HepG2 (cell line): ENCODE data around the gene POU2AF2. TPM values are rescaled to one million over a fixed set of nuclear protein-coding genes. Genes with fewer than 3 reads are reported as not detected.

Experiments used
- ASH2L ChIP-seq: fragments of 300-600, 200-600 bp; sonication (generic); IDR thresholded peaks from 2 replicates; pipeline ENCODE4 v1.7.0; 2017; ENCODE audit warnings: low read depth, mild to moderate bottlenecking, moderate library complexity, mixed read lengths, low read length; ENCODE audit not compliant: insufficient read length
- ATM ChIP-seq: fragments of 450-650 bp; IDR thresholded peaks from 2 replicates; pipeline ENCODE4 v1.7.1; 2017; ENCODE audit warnings: mild to moderate bottlenecking, borderline replicate concordance
- DRAP1 ChIP-seq: IDR thresholded peaks from 2 replicates; pipeline ENCODE4 v1.6.1; 2016; ENCODE audit warnings: missing genetic modification reagents, missing compliant biosample characterization
- HMGXB4 ChIP-seq, 2 experiments: sonication (generic) in 1 of 2; formaldehyde crosslinking in 1 of 2; IDR thresholded peaks; 2 replicates each; pipeline versions ENCODE4 v1.4.0 to v1.6.1; 2018 to 2020; ENCODE audit warnings: missing genetic modification reagents in 2 of 2, borderline replicate concordance in 1 of 2, low read depth in 1 of 2, mild to moderate bottlenecking in 1 of 2, missing biosample characterization in 1 of 2
- KDM1A ChIP-seq: IDR thresholded peaks from 2 replicates; pipeline ENCODE4 v1.6.1; 2016; ENCODE audit warnings: missing compliant biosample characterization
- MED1 ChIP-seq: sonication (generic); formaldehyde crosslinking; IDR thresholded peaks from 2 replicates; pipeline ENCODE4 v1.4.0; 2020; ENCODE audit warnings: missing genetic modification reagents
- NFIB ChIP-seq: sonication (generic); formaldehyde crosslinking; IDR thresholded peaks from 2 replicates; pipeline ENCODE4 v1.9.0; 2021; ENCODE audit warnings: missing genetic modification reagents, mild to moderate bottlenecking, borderline replicate concordance
- RCOR2 ChIP-seq: IDR thresholded peaks from 2 replicates; pipeline ENCODE4 v1.6.1; 2016; ENCODE audit warnings: missing biosample characterization, missing genetic modification reagents
- RELA ChIP-seq: sonication (generic); formaldehyde crosslinking; IDR thresholded peaks from 2 replicates; pipeline ENCODE4 v1.4.0; 2020; ENCODE audit warnings: missing genetic modification reagents
- SNAI1 ChIP-seq: sonication (generic); formaldehyde crosslinking; IDR thresholded peaks from 2 replicates; pipeline ENCODE4 v1.5.0; 2020; ENCODE audit warnings: mild to moderate bottlenecking, missing genetic modification reagents, borderline replicate concordance
- TCF12 ChIP-seq, 2 experiments: fragments of 450-650 bp in 1 of 2; sonication (generic) in 1 of 2; formaldehyde crosslinking in 1 of 2; IDR thresholded peaks; 2 replicates each; pipeline versions ENCODE4 v1.6.1 to v1.8.0; 2017 to 2022; ENCODE audit warnings: antibody characterized with exemption in 1 of 2, mild to moderate bottlenecking in 1 of 2, missing genetic modification reagents in 1 of 2, moderate library complexity in 1 of 2
- XRCC5 ChIP-seq: fragments of 200-400 bp; formaldehyde crosslinking; optimal IDR thresholded peaks from 2 replicates; pipeline ENCODE3; 2017; ENCODE audit warnings: mild to moderate bottlenecking, low read length
- ZBTB10 ChIP-seq: sonication (generic); formaldehyde crosslinking; IDR thresholded peaks from 2 replicates; pipeline ENCODE4 v1.4.0; 2020; ENCODE audit warnings: missing genetic modification reagents, borderline replicate concordance
- ZNF232 ChIP-seq: sonication (generic); formaldehyde crosslinking; IDR thresholded peaks from 2 replicates; pipeline ENCODE4 v1.4.0; 2020; ENCODE audit warnings: missing genetic modification reagents, borderline replicate concordance
- ZNF317 ChIP-seq: sonication (generic); formaldehyde crosslinking; IDR thresholded peaks from 2 replicates; pipeline ENCODE4 v1.5.0; 2020; ENCODE audit warnings: mild to moderate bottlenecking, missing genetic modification reagents
- ZNF503 ChIP-seq: sonication (generic); formaldehyde crosslinking; IDR thresholded peaks from 2 replicates; pipeline ENCODE4 v1.4.0; 2020; ENCODE audit warnings: missing genetic modification reagents
- ZNF790 ChIP-seq: sonication (generic); formaldehyde crosslinking; IDR thresholded peaks from 2 replicates; pipeline ENCODE4 v1.8.0; 2022; ENCODE audit warnings: missing genetic modification reagents, mild to moderate bottlenecking, borderline replicate concordance
- ZSCAN9 ChIP-seq: IDR thresholded peaks from 2 replicates; pipeline ENCODE4 v1.6.1; 2016; ENCODE audit warnings: borderline replicate concordance
- polyA plus RNA-seq, 8 experiments: library from polyadenylated mRNA; depleted of rRNA in 3 of 8; stranded (reverse) in 7 of 8; unstranded in 1 of 8; fragments of >200 nt; fragmentation: Illumina TruSeq in 4 of 8; extraction: Trizol in 4 of 8; gene quantifications; 2 replicates each; pipeline versions ENCODE4 v1.2.1 to v1.2.3, GENCODE V29; 2011 to 2016; ENCODE audit warnings: low read depth in 4 of 8, missing spikeins in 1 of 8, mixed read lengths in 1 of 8; ENCODE audit not compliant: insufficient read depth in 1 of 8
- total RNA-seq, 5 experiments: library from RNA; depleted of rRNA; stranded (reverse); fragments of >200 nt; fragmentation: Illumina TruSeq; extraction: Trizol; gene quantifications; 2 replicates each; pipeline ENCODE4 v1.2.3, GENCODE V29; 2016; ENCODE audit warnings: low read depth in 1 of 5
- TF ChIP-seq, protein P1 (sequence below): sonication (generic); formaldehyde crosslinking; IDR thresholded peaks from 2 replicates; pipeline ENCODE4 v1.9.0; 2021; ENCODE audit warnings: missing genetic modification reagents, borderline replicate concordance
- TF ChIP-seq, protein P2 (sequence below): sonication (generic); formaldehyde crosslinking; conservative IDR thresholded peaks from 2 replicates; pipeline ENCODE4 v1.4.0; 2020; ENCODE audit warnings: missing genetic modification reagents

The POU2AF2 gene
- total and polyA plus RNA-seq, 2 of the 13 experiments (the other 11 are each of a cell fraction or from before 2014, with no cell fraction given): 0.11 TPM; not detected in 1

DNA sequence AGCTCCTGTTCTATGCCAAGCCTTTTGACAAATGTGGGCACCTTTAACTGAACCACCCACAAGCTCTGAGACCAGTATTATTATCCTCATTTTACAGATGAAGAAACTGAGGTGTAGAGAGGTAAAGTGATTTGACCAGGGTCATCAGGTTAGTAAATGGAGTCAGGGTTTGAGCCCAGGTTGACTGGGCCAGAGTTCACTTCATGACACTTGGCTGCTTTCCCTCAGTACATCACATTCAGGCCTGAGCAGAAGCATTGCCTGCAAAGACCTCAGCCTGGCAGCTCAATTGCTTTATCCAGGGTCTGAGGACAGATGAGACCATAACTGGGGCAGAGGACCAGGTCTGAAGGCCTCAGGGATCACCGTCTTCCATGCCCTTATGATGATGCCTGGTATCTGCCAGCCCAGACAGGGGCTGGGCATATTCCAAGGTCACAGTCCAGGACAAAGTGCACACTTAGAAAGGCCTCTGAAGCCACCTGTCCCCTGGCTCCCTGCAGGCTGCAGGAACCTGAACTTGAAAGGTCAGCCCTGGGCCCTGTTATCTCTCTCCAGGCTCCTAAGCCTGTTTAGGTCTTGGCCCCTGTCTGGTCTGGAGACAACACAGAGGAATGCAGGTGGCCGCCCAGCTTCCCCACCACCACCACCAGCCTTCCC is 84.8 kb downstream of the POU2AF2 start (continued):
- TF ChIP-seq, protein P1, sequence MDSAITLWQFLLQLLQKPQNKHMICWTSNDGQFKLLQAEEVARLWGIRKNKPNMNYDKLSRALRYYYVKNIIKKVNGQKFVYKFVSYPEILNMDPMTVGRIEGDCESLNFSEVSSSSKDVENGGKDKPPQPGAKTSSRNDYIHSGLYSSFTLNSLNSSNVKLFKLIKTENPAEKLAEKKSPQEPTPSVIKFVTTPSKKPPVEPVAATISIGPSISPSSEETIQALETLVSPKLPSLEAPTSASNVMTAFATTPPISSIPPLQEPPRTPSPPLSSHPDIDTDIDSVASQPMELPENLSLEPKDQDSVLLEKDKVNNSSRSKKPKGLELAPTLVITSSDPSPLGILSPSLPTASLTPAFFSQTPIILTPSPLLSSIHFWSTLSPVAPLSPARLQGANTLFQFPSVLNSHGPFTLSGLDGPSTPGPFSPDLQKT (CRISPR knock-in tag): no peak
- TF ChIP-seq ZBTB10 (CRISPR knock-in tag) (no peak), ATM (no peak), DRAP1 (no peak), ZNF317 (CRISPR knock-in tag) (no peak), TCF12 (IDR thresholded peaks at IDR 0.05) (no peak), TCF12 (CRISPR knock-in tag; IDR thresholded peaks at IDR 0.05) (0 out of 2 replicates have a peak, but pooled peaks have one; percentile 22), ZSCAN9 (no peak), RELA (CRISPR knock-in tag) (no peak), NFIB (CRISPR knock-in tag) (no peak), ZNF232 (no peak), RCOR2 (no peak), KDM1A (CRISPR knock-in tag) (no peak), ASH2L (no peak), XRCC5 (peak; percentile 9), ZNF503 (no peak), MED1 (CRISPR knock-in tag) (peak; percentile 34; the same call in 1 of the 2 replicates), ZNF790 (CRISPR knock-in tag) (no peak), SNAI1 (no peak), HMGXB4 (CRISPR knock-in tag; IDR thresholded peaks at IDR 0.05; ENCODE audit: borderline replicate concordance in 1 of 2, low read depth in 1 of 2) (no peak)
- TF ChIP-seq, protein P2, sequence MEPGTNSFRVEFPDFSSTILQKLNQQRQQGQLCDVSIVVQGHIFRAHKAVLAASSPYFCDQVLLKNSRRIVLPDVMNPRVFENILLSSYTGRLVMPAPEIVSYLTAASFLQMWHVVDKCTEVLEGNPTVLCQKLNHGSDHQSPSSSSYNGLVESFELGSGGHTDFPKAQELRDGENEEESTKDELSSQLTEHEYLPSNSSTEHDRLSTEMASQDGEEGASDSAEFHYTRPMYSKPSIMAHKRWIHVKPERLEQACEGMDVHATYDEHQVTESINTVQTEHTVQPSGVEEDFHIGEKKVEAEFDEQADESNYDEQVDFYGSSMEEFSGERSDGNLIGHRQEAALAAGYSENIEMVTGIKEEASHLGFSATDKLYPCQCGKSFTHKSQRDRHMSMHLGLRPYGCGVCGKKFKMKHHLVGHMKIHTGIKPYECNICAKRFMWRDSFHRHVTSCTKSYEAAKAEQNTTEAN (CRISPR knock-in tag): no peak
